GM12891 (cell line): ENCODE results near the gene GJA3.

Source experiments
- POLR2A ChIP-seq: IDR thresholded peaks from 2 replicates; pipeline ENCODE4 v1.6.1; 2011; ENCODE audit warnings: low read depth, low read length, control low read depth
- POLR2AphosphoS5 ChIP-seq: IDR thresholded peaks from 2 replicates; pipeline ENCODE4 v1.6.1; 2011; ENCODE audit warnings: low read depth, low read length, control low read depth
- SPI1 ChIP-seq: IDR thresholded peaks from 2 replicates; pipeline ENCODE4 v1.6.1; 2011; ENCODE audit warnings: low read depth, low read length, control low read depth

GRCh38 chr13:20156702-20157101 is 4.2 kb downstream of the GJA3 start:
- TF ChIP-seq SPI1 (no peak), POLR2AphosphoS5 (no peak), POLR2A (no peak)
